Smooth muscle cell (in vitro differentiated cells): ENCODE results near the gene PEX5. TPM values are rescaled to one million over a fixed set of nuclear protein-coding genes. Genes with fewer than 3 reads are reported as not detected.

Source experiments
- DNase-seq: peaks from one replicate; lab custom pipeline; 2025; ENCODE audit not compliant: unreplicated experiment; lab: John Stamatoyannopoulos, UW
- H2AFZ ChIP-seq: fragments of 200-600 bp; sonication (generic); 2 replicates; pipeline ENCODE4 v1.6.0; 2016; ENCODE audit warnings: antibody characterized with exemption, low read depth, mild to moderate bottlenecking
- H3F3A ChIP-seq: fragments of 200-600 bp; sonication (generic); 2 replicates; pipeline ENCODE4 v1.6.0; 2017; ENCODE audit warnings: antibody characterized with exemption, low read depth
- H3K27ac ChIP-seq: fragments of 200-600 bp; sonication (generic); 2 replicates; pipeline ENCODE4 v1.5.1; 2016; ENCODE audit warnings: low read depth, mild to moderate bottlenecking
- H3K27me3 ChIP-seq: fragments of 200-600 bp; sonication (generic); 2 replicates; pipeline ENCODE4 v1.6.1; 2016; ENCODE audit warnings: low read depth, mild to moderate bottlenecking
- H3K36me3 ChIP-seq: fragments of 200-600 bp; sonication (generic); 2 replicates; pipeline ENCODE4 v1.5.1; 2016; ENCODE audit warnings: low read depth
- H3K4me1 ChIP-seq: fragments of 200-600 bp; sonication (generic); 2 replicates; pipeline ENCODE4 v1.5.1; 2016; ENCODE audit warnings: low read depth
- H3K4me2 ChIP-seq: fragments of 200-600 bp; sonication (generic); 2 replicates; pipeline ENCODE4 v1.6.0; 2016; ENCODE audit warnings: mild to moderate bottlenecking
- H3K4me3 ChIP-seq: fragments of 200-600 bp; sonication (generic); 2 replicates; pipeline ENCODE4 v1.5.1; 2016; ENCODE audit warnings: mild to moderate bottlenecking
- H3K79me2 ChIP-seq: fragments of 200-600 bp; sonication (generic); 2 replicates; pipeline ENCODE4 v1.6.0; 2016; ENCODE audit warnings: low read depth, mild to moderate bottlenecking
- H3K9ac ChIP-seq: fragments of 200-600 bp; sonication (generic); 2 replicates; pipeline ENCODE4 v1.6.0; 2016; ENCODE audit warnings: low read depth
- H3K9me3 ChIP-seq: fragments of 200-600 bp; sonication (generic); replicated peaks from 2 replicates; pipeline ENCODE4 v1.5.1; 2016; ENCODE audit warnings: low read depth
- H4K20me1 ChIP-seq: fragments of 200-600 bp; sonication (generic); 2 replicates; pipeline ENCODE4 v1.6.0; 2016; ENCODE audit warnings: low read depth
- CTCF ChIP-seq: fragments of 200-600 bp; sonication (generic); IDR thresholded peaks from 2 replicates; pipeline ENCODE4 v1.5.1; 2017; ENCODE audit warnings: borderline replicate concordance, mild to moderate bottlenecking, antibody characterized with exemption; ENCODE audit not compliant: insufficient read depth, poor library complexity, severe bottlenecking
- WGBS: methylation state at CpG from one replicate; pipeline ENCODE4 v1.1.7; 2016; ENCODE audit warnings: low lambda C conversion rate; 5-methylcytosine and 5-hydroxymethylcytosine counted together
- polyA plus RNA-seq: library from polyadenylated mRNA; unstranded; fragments of >200 nt; fragmentation: Nextera tagmentation; extraction: Ambion mirVana; gene quantifications from 2 replicates; pipeline ENCODE4 v1.2.1, GENCODE V29; 2016
- total RNA-seq: library from RNA; depleted of rRNA; stranded (reverse); fragments of >200 nt; gene quantifications from 2 replicates; pipeline ENCODE4 v1.2.3, GENCODE V29; 2014

Gene PEX5
- total and polyA plus RNA-seq, 2 experiments from 2014 or later: 6.6 to 8.9 TPM

GRCh38 chr12:7197841-7198240 is 8.4 kb downstream of the PEX5 start:
- Histone ChIP-seq H2AFZ (no peak overlapping the region), H3K27me3 (no peaks in the 10 kb centered on the region), H3K36me3 (no peaks in the 10 kb centered on the region), H3K27ac (no peak overlapping the region), H3K9ac (no peak overlapping the region), H3K4me2 (no peak overlapping the region), H3K4me3 (peak overlapping the region; percentile 13), H3K9me3 (no peaks in the 10 kb centered on the region), H4K20me1 (no peaks in the 10 kb centered on the region), H3F3A (no peaks in the 10 kb centered on the region), H3K4me1 (no peaks in the 10 kb centered on the region), H3K79me2 (no peaks in the 10 kb centered on the region)
- 93% methylated on average over 2 of the region's 2 CpGs for WGBS
- no peak for DNase-seq
- no peak for TF ChIP-seq CTCF

GRCh38 chr12:7203109-7203508 is 13.6 kb downstream of the PEX5 start:
- no peak overlapping the region for H3K9ac ChIP-seq
- H3K27me3 ChIP-seq: no peaks in the 10 kb centered on the region
- H4K20me1 ChIP-seq: no peaks in the 10 kb centered on the region
- H3K4me3 ChIP-seq: no peak overlapping the region
- no peaks in the 10 kb centered on the region for H3K4me1 ChIP-seq
- no peak for DNase-seq
- H3K9me3 ChIP-seq: no peaks in the 10 kb centered on the region
- no peak overlapping the region for H3K4me2 ChIP-seq
- 94% methylated on average over 4 of the region's 4 CpGs for WGBS
- no peak overlapping the region for H2AFZ ChIP-seq
- no peak overlapping the region for H3K27ac ChIP-seq
- no peaks in the 10 kb centered on the region for H3K79me2 ChIP-seq
- H3K36me3 ChIP-seq: peaks cover 10% of the 10 kb centered on the region
- no peak for TF ChIP-seq CTCF
- H3F3A ChIP-seq: no peaks in the 10 kb centered on the region

- Histone ChIP-seq H3F3A (no peaks in the 10 kb centered on the region), H3K9ac (no peak overlapping the region), H3K4me3 (no peak overlapping the region), H2AFZ (no peak overlapping the region), H3K9me3 (no peaks in the 10 kb centered on the region), H3K4me1 (no peaks in the 10 kb centered on the region), H3K36me3 (peaks cover 10% of the 10 kb centered on the region), H3K27me3 (no peaks in the 10 kb centered on the region), H3K27ac (no peak overlapping the region), H3K4me2 (no peak overlapping the region), H4K20me1 (no peaks in the 10 kb centered on the region), H3K79me2 (no peaks in the 10 kb centered on the region)
- no peak for DNase-seq
- TF ChIP-seq CTCF: no peak
Observed at GRCh38 chr12:7205091-7205490, 15.6 kb downstream of the PEX5 start.

- TF ChIP-seq CTCF: no peak
- 96% methylated on average over 3 of the region's 3 CpGs for WGBS
- no peaks in the 10 kb centered on the region for H4K20me1 ChIP-seq
- no peaks in the 10 kb centered on the region for H3K9me3 ChIP-seq
- peaks cover 18% of the 10 kb centered on the region for H3K36me3 ChIP-seq
- no peaks in the 10 kb centered on the region for H3K79me2 ChIP-seq
- no peaks in the 10 kb centered on the region for H3F3A ChIP-seq
- H3K9ac ChIP-seq: no peak overlapping the region
- H3K4me2 ChIP-seq: no peak overlapping the region
- H3K4me1 ChIP-seq: no peaks in the 10 kb centered on the region
- no peaks in the 10 kb centered on the region for H3K27me3 ChIP-seq
- no peak overlapping the region for H3K4me3 ChIP-seq
- H2AFZ ChIP-seq: no peak overlapping the region
- DNase-seq: no peak
- H3K27ac ChIP-seq: no peak overlapping the region
Observed at GRCh38 chr12:7206691-7207090, 17.2 kb downstream of the PEX5 start.
